Left lobe of liver (tissue), 2 donors: ENCODE results near the gene TOGARAM1. TPM values are rescaled to one million over a fixed set of nuclear protein-coding genes. Genes with fewer than 3 reads are reported as not detected.

Source experiments
- ATAC-seq: fragments of 200-7000 bp; cut with Tn5 transposase; one replicate; pipeline ENCODE4 v1.9.1; 2020; ENCODE audit warnings: mild to moderate bottlenecking, moderate library complexity
- DNase-seq: peaks from one replicate; pipeline ENCODE4 v3.0.0-alpha.2; 2020; ENCODE audit warnings: low spot score
- total RNA-seq: library from RNA; stranded (reverse); gene quantifications from one replicate; pipeline ENCODE4 v1.2.1, GENCODE V29; 2021
- donor health status: DM: no; HTN: no; CAD: no; lungs with moderate emphysema.
- donor health status: DM: no; HTN: yes; CAD: no.

The TOGARAM1 gene
- total RNA-seq, 1 donor from 2014 or later = 5.9 TPM

DNA sequence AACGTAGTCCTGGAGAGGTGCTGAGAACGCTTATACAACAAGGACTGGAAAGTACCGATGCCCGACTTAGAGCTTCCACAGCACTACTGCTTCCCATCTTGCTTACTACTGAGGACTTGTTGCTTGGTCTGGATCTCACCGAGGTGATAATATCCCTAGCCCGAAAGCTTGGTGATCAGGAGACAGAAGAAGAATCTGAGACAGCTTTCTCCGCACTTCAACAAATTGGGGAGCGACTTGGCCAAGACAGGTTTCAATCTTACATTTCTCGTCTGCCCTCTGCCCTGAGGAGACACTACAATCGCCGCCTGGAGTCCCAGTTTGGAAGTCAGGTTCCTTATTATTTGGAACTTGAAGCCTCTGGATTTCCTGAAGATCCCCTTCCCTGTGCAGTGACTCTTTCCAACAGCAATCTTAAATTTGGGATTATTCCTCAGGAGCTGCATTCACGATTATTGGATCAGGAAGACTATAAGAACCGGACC is 1.1 kb downstream of the TOGARAM1 start:
- ATAC-seq = no peak
- DNase-seq = no peak

DNA sequence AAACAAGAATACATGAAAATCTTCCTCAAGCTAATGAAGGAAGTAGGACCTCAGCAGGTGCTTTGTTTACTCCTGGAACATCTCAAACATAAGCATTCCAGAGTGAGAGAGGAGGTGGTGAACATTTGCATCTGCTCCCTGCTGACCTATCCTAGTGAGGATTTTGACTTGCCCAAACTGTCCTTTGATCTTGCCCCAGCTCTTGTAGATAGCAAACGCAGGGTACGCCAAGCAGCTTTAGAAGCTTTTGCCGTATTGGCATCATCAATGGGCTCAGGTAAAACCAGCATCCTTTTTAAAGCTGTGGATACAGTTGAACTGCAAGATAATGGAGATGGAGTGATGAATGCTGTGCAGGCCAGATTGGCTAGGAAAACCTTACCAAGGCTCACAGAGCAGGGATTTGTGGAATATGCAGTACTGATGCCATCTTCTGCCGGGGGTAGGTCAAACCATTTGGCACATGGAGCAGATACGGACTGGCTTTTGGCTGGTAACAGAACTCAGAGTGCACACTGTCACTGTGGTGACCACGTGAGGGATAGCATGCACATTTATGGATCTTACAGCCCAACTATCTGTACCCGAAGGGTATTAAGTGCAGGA is 1.9 kb downstream of the TOGARAM1 start:
- peak; percentile 58 for DNase-seq
- peak; percentile 37 for ATAC-seq

GRCh38 chr14:44966601-44967336 is 4.8 kb downstream of the TOGARAM1 start:
- ATAC-seq (no peak), DNase-seq (no peak)

GRCh38 chr14:44968714-44969113 is 6.7 kb downstream of the TOGARAM1 start:
- DNase-seq (no peak), ATAC-seq (no peak)

DNA sequence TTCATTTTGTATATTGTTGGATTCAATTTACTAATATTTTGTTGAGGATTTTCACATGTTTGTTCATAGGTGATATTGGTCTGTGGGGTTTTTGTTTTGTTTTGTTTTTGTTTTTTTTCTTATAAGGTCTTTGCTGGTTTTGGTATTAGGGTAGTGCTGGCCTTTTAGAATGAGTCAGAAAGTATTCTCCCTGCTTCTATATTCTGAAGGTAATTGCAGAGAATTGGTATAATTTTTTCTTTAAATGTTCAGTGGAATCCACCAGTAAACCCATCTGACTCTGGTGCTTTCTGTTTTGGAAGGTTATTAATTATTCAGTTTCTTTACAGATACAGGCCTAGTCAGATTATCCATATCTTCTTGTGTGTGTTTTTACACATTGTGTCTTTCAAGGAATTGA is 8.9 kb downstream of the TOGARAM1 start:
- ATAC-seq (no peak), DNase-seq (no peak)

DNA sequence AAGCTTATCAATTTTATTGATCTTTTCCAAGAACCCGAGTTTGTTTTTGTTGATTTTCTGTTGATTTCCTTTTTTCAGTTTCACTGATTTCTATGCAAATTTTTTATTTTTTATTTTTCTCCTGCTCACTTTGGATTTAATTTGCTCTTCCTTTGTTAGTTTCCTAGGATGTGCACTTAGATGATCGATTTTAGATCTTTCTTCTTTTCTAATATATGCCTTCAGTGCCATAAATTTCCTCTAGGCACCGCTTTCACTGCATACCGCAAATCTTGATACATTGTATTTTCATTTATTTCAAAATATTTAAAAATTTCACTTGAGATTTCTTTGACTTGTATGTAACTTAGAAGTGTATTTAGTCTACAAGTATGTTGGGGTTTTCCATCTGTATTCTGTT is 9.5 kb downstream of the TOGARAM1 start:
- no peak for ATAC-seq

GRCh38 chr14:44979273-44979672 is 17.3 kb downstream of the TOGARAM1 start:
- ATAC-seq = no peak
- no peak for DNase-seq

More for the DNA sequence above, 9.5 kb downstream of the TOGARAM1 start:
- no peak for DNase-seq

DNA sequence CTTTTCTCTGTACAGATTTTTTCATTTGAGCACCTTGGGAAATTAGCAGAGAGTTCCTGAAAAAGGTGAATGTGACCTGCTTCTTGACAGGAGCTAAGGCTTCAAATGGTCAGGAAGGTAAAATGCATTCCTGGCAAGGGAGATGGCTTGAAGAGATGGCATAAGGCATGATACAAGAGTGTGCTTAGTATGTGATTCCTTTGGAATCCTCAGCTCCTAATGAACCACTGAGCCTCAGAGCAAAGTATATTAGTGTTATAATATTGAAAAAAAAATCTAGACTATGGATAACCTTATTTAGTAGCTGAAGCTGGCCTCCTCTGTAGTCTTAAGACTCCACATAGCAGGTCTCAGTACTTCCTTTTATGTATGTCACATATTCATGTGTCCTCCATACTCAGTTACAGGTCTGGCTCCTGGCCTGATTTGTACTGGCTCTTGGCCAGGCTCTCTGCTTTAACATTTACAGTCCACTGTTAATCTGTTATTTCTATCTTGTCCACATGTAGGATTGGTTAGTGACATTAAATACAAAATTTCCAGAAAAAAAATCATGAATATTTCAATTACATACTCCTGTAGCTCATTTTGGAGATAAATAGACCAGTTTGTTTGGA is 17.9 kb downstream of the TOGARAM1 start:
- ATAC-seq (peak; percentile 80), DNase-seq (no peak)

DNA sequence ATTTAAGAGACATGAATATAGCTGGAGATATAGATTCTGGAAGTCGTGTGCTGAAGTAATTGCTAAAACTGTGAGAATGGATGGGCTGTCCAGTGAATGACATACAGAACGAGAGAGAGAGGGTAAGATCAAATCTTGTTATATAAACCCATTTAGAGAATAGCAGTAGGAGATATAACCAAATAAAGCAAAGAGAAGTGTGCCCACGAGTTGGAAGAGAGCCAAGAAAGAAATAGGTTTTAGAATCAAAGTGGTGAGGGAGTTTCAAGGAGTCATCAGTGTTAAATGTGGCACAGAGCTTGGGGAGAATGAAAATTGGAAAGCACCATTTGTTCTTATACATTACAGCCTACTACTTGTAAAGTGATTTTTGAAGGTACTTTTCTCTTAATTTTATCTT is 19.2 kb downstream of the TOGARAM1 start:
- DNase-seq (no peak), ATAC-seq (no peak)

GRCh38 chr14:44982594-44982993 is 20.6 kb downstream of the TOGARAM1 start:
- DNase-seq (no peak), ATAC-seq (no peak)

- no peak for DNase-seq
- ATAC-seq = no peak
Measured at GRCh38 chr14:44988694-44989093, 26.7 kb downstream of the TOGARAM1 start.

DNA sequence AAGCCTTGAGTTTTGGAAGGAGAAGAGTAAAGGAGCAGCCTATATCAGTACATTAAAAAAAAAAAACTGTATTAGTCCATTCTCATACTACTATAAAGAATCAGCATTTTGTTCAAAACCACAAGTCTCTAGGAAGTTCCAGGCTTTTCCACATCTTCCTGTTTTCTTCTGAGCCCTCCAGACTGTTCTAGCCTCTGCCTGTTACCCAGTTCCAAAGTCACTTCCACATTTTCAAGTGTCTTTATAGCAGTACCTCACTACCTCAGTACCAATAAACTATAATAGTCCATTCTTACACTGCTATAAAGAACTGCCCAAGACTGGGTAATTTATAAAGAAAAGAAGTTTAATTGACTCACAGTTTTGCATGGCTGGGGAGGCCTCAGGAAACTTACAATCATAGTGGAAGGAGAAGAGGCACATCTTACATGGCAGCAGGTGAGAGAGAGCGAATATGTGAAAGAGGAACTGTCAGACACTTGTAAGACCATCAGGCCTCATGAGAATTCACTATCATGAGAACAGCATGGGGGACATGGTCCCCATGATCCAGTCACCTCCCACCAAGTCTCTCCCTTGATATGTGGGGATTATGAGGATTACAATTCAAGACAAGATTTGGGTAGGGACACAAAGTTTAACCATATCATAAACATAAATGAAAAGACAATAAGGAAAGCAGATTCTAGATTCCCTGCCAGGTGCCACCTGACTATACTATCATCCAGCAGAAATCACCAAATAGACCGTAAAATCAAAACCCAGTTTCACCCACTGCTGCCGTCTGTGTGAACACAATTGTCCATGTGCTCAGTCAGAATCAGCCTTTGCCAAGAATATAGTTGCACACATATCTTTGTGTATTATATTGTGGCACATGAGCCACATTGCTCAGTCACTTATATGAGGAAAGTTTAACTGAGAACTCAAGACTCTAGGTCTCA is 27.8 kb downstream of the TOGARAM1 start:
- no peak for DNase-seq
- no peak for ATAC-seq

DNA sequence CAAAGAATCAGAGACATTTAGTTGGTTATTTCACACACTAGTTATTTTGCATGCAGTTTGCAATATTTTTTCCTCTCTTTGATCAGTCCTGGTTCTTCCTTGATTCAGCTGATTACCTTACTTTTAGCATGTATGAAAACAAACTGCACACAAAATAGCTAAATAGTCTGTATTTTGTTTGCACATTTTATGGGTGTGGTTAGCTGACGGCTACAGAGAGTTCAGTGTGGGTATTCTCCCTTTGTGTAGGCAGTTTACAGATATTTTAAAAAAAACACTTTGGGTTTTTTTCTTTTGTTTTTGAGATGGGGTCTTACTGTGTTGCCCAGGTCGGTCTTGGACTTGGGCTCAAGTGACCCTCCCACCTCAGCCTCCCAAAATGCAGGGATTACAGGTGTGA is 28.5 kb downstream of the TOGARAM1 start:
- DNase-seq (no peak), ATAC-seq (no peak)

GRCh38 chr14:44995196-44995595 is 33.2 kb downstream of the TOGARAM1 start:
- DNase-seq (no peak), ATAC-seq (no peak)

DNA sequence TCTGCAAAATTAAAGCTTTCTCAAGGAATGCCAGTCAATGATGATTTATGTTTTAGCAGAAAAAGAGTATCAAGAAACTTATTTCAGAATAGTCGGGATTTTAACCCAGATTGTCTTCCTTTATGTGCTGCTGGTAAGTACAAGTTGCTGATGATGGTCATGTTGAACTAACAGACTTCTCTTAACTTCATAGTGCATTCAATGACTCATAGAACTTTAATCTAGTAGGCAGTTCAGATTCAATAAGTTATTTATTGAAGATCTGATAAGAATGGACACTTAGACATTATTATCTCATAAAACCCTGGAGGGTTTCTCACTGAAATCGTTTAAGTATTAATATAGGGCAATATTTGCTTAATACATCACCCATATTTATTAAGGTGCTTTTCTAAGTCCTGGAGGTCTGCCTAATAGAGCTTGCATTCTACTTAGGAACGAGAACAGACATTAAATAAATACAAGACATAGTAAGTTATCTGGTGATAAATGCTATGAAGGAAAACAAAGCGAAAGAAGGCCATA is 33.8 kb downstream of the TOGARAM1 start:
- DNase-seq = no peak
- no peak for ATAC-seq

DNA sequence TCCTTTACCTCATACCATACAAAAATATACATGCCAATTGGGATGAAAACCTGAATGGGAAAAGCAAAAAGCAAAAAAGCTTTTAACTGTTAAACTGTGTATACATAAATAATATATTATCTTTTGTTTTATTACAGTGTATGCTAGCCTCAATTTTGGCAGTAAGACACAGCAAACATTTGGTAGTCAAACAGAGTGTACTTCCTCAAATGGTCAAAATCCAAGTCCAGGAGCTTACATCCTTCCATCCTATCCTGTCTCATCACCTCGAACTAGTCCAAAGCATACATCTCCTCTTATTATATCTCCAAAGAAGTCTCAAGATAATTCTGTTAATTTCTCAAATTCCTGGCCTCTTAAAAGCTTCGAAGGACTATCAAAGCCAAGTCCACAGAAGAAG is 41.9 kb downstream of the TOGARAM1 start:
- ATAC-seq (peak; percentile 62), DNase-seq (no peak)

- ATAC-seq (no peak), DNase-seq (no peak)
Measured at GRCh38 chr14:45015133-45015532, 53.1 kb downstream of the TOGARAM1 start.

DNA sequence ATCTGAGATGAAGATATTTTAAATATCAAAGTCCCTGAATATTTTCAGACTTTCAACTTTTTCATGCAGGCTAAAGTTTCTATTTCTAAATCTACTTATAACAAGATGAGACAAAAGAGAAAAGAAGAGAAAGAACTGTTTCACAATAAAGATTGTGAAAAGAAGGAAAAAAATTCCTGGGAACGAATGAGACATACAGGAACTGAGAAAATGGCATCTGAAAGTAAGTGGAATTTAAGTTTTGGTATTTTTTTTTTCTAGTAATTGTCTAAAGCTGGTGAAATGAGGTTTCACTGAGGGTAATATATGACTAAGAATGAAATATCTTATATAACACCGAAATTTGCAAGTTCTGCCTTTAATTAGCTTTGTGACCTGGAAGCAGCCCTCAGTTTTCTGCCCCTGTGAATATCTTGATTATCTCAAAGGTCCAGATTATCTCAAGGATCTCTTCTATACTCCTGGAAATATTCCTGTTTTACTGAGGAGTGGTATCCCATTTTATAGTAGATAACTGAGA is 66.2 kb downstream of the TOGARAM1 start:
- no peak for DNase-seq
- ATAC-seq = no peak

GRCh38 chr14:45034730-45035129 is 72.7 kb downstream of the TOGARAM1 start:
- no peak for ATAC-seq

DNA sequence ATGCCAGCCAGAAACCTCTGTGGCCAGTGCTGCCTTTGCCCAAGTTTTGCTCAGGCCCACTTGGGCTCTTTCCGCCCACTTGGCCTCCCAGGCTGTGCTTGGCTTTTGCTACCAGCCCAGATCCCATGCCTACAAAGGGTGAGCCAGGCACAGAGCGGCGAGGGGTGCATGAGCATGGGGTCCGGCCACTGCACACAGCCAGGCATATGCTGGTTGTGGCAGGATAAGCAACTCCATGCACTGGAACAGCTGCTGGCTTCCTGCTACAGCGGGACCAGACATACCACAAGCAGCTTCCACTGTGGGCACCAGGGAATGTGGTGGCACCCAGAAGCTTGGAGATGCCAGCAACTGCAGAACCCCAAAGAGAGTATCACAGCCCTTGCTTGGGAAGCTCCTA is 76.3 kb downstream of the TOGARAM1 start:
- DNase-seq (no peak), ATAC-seq (no peak)

More at GRCh38 chr14:45034730-45035129, 72.7 kb downstream of the TOGARAM1 start:
- DNase-seq = no peak
